ENCODE measurements around the gene CHAD.
"Not testable (repeated sequence)": the region's sequence is repeated elsewhere in the genome, so short reads cannot be mapped to it uniquely, and the experiment has no call there.

CHAD gene

DNA sequence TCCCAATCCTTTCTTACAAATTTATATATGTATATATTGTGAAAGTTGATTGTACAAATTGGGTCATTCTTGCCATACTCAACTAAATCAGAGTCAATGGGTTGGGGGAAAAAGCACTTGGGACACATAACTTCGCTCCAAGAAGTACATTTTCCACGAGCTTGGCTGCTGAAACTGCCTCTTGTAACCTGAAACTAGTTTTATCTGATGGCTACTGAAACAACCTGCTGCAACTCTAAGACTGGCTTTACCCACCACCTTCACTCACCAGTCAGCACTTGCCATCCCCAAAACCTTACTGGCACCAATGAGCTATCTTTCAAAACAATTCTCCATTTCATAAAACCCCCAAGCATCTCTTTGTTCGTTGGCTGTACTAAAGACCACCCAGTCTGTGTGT is 25.1 kb upstream of the CHAD start:
- no peak for DNase-seq (ENCODE audit: low read depth in 3 of 3)

DNA sequence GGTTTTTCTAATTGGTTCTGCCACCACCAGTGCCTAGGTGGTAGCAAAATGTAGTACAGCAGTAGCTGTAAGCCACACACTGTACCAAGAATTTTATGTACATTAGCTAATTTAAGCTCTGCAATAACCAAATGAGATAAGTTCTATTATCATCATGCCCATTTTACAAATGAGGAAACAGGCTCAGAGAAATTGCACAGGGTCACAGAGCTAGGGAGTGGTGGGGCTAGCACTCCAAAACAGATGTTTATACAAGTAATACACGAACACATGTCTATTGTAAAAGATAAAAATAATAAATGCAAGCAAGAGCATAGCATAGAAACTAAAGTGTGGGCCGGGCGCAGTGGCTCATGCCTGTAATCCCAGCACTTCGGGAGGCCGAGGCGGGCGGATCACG is 23.5 kb upstream of the CHAD start:
- no peak for DNase-seq (ENCODE audit: low read depth in 3 of 3)

DNA sequence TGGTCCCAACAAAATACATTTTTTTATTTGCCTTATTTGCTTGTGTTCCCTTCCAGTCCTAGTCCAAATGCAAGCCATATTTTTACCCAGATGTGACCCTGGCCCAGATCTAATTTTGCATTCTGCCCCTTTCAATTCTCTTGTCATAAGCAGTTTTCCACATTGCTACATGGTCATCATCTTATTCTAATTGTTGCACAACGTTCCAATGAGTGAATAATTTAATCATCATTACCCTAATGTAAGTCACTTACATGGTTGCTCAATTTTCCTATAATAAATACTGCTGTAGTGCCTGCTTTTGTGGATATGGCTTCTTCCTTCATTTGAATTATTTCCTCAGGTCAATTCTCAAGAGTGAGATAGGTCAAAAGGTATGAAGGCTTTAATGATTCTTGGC is 22.8 kb upstream of the CHAD start:
- no peak for DNase-seq (ENCODE audit: low read depth in 3 of 3)

GRCh38 chr17:50488880-50489279 is 20.2 kb upstream of the CHAD start:
- no peak for DNase-seq (ENCODE audit: low read depth in 3 of 3)

GRCh38 chr17:50487213-50488096 is 18.8 kb upstream of the CHAD start:
- no peak for DNase-seq (ENCODE audit: low read depth in 3 of 3)

- no peak for DNase-seq (ENCODE audit: low read depth in 3 of 3)
Observed at GRCh38 chr17:50484386-50485155, 15.9 kb upstream of the CHAD start.

GRCh38 chr17:50483266-50483665 is 14.6 kb upstream of the CHAD start:
- no peak for DNase-seq (ENCODE audit: low read depth in 3 of 3)

DNA sequence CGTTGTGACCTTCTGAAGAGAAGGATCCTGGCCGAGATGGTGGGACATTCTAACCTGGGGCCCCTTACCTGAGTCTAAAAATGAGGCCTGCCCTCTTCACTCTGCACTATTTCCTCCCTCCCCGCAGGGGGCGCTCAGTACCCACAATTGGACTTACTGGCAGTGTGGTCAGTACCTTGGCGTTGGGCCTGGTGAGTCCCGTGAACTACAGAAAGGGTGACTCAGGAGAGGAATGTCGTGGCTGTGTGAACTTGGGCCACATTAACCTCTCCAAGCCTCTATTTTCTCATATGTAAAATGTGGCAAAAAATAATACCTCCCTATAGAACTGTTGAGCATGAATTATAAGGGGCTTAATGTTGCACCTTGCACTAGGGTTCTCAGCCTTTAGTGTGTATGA is 13.8 kb upstream of the CHAD start:
- DNase-seq (ENCODE audit: low read depth in 3 of 3), result peak; percentile 48 to 74 (median 56)

- DNase-seq (ENCODE audit: low read depth in 3 of 3), result no peak
Observed at GRCh38 chr17:50482110-50482509, 13.4 kb upstream of the CHAD start.

GRCh38 chr17:50481648-50482047 is 13.0 kb upstream of the CHAD start:
- no peak for DNase-seq (ENCODE audit: low read depth in 3 of 3)

- DNase-seq (ENCODE audit: low read depth in 3 of 3), result no peak
Observed at GRCh38 chr17:50480854-50481490, 12.3 kb upstream of the CHAD start.

GRCh38 chr17:50480142-50480764 is 11.6 kb upstream of the CHAD start:
- DNase-seq (ENCODE audit: low read depth in 3 of 3), result no peak

GRCh38 chr17:50479522-50480141 is 11.0 kb upstream of the CHAD start:
- peak; percentile 27 to 68 (median 48) for DNase-seq (ENCODE audit: low read depth in 3 of 3)

GRCh38 chr17:50478391-50479381 is 10.0 kb upstream of the CHAD start, which contains the start of gene RSAD1:
RSAD1 (plus strand) TSS chr17:50478860; CDS start chr17:50478885, 25 bp downstream.
- peak; percentile 64 to 80 (median 76) for DNase-seq (ENCODE audit: low read depth in 3 of 3)

GRCh38 chr17:50477976-50478375 is 9.3 kb upstream of the CHAD start:
- no peak for DNase-seq (ENCODE audit: low read depth in 3 of 3)

DNA sequence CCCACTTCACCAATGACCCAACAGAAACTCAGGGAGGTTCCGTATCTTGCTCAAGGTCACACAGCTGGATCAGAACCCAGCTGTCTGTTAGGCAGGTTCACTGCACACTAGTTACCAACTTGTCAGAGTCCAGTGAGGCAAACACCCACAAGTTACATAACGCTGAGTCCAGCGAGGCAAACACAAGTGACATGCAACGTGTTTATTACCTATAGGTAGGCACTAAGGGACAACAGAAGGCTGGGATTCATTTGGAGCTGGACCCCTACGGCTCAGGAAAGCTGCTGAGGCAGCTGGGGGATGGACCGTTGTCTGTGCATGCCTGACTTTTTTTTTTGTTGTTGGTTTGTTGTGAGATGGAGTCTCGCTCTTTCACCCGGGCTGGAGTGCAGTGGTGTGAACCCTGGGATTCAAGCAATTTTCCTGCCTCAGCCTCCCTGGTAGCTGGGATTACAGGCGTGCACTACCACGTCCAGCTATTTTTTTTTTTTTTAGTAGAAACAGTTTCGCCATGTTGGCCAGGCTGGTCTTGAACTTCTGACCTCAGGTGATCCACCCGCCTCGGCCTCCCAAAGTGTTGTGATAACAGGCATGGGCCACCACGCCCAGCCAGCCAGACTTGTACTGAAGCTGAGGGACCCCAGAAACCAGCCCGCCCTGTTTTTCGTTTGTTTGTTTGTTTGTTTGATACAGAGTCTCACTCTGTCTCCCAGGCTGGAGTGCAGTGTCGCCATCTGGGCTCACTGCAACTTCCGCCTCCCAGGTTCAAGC is 8.1 kb upstream of the CHAD start:
- DNase-seq (ENCODE audit: low read depth in 3 of 3), result no peak

- not testable (repeated sequence) for DNase-seq (ENCODE audit: low read depth in 3 of 3)
Observed at GRCh38 chr17:50475775-50476544, 7.3 kb upstream of the CHAD start.

- no peak for DNase-seq (ENCODE audit: low read depth in 3 of 3)
Observed at GRCh38 chr17:50475362-50475761, 6.7 kb upstream of the CHAD start.

DNA sequence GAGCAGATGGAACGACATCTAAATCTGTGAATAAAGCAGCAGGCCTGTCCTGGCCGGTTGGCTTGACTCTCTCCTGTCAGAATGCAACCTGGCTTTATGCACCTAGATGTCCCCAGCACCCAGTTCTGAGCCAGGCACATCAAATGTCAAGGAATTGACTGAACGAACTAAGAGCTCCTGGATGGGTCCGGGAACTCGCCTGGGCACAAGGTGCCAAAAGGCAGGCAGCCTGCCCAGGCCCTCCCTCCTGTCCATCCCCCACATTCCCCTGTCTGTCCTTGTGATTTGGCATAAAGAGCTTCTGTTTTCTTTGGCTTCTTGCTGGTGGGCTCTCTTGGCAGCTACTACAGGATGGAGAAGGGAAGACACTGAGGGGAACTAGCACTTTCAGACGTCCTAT is 5.8 kb upstream of the CHAD start:
- no peak for DNase-seq (ENCODE audit: low read depth in 3 of 3)
